Hepatocyte (in vitro differentiated cells): Measurements from ENCODE around the gene GUSB. TPM values are rescaled to one million over a fixed set of nuclear protein-coding genes. Genes with fewer than 3 reads are reported as not detected.

ENCODE experiments used
- DNase-seq: peaks from one replicate; pipeline ENCODE4 v3.0.0-alpha.2; 2016; ENCODE audit warnings: low spot score
- H2AFZ ChIP-seq: fragments of 200-600 bp; sonication (generic); 2 replicates; pipeline ENCODE4 v1.6.0; 2016; ENCODE audit warnings: antibody characterized with exemption, mild to moderate bottlenecking
- H3K27ac ChIP-seq: fragments of 200-600 bp; sonication (generic); 2 replicates; pipeline ENCODE4 v1.5.1; 2016; ENCODE audit warnings: mild to moderate bottlenecking
- H3K27me3 ChIP-seq: fragments of 200-600 bp; sonication (generic); 2 replicates; pipeline ENCODE4 v1.6.1; 2016
- H3K36me3 ChIP-seq: fragments of 200-600 bp; sonication (generic); replicated peaks from 2 replicates; pipeline ENCODE4 v1.5.1; 2016; ENCODE audit warnings: low read depth; ENCODE audit not compliant: insufficient read depth
- H3K4me1 ChIP-seq: fragments of 200-600 bp; sonication (generic); 2 replicates; pipeline ENCODE4 v1.5.1; 2016; ENCODE audit warnings: mild to moderate bottlenecking, moderate library complexity; ENCODE audit not compliant: insufficient read depth
- H3K4me2 ChIP-seq: fragments of 200-600 bp; sonication (generic); 2 replicates; pipeline ENCODE4 v1.6.0; 2016
- H3K4me3 ChIP-seq: fragments of 200-600 bp; sonication (generic); 2 replicates; pipeline ENCODE4 v1.5.1; 2016; ENCODE audit warnings: mild to moderate bottlenecking
- H3K79me2 ChIP-seq: fragments of 200-600 bp; sonication (generic); 2 replicates; pipeline ENCODE4 v1.6.0; 2017; ENCODE audit warnings: mild to moderate bottlenecking
- H3K9me2 ChIP-seq: fragments of 200-600 bp; sonication (generic); replicated peaks from 2 replicates; pipeline ENCODE4 v1.6.0; 2017; ENCODE audit warnings: mild to moderate bottlenecking; ENCODE audit not compliant: insufficient read depth
- H3K9me3 ChIP-seq: fragments of 200-600 bp; sonication (generic); 2 replicates; pipeline ENCODE4 v1.5.1; 2016; ENCODE audit warnings: low read depth, mild to moderate bottlenecking
- H4K20me1 ChIP-seq: fragments of 200-600 bp; sonication (generic); 2 replicates; pipeline ENCODE4 v1.6.0; 2016; ENCODE audit warnings: mild to moderate bottlenecking; ENCODE audit not compliant: insufficient read depth, poor library complexity, severe bottlenecking
- EZH2 ChIP-seq: fragments of 200-600 bp; sonication (generic); IDR thresholded peaks from 2 replicates; pipeline ENCODE4 v1.6.1; 2016; ENCODE audit warnings: antibody characterized with exemption, mild to moderate bottlenecking, borderline replicate concordance
- EZH2phosphoT487 ChIP-seq: fragments of 200-600 bp; sonication (generic); IDR thresholded peaks from one replicate; pipeline ENCODE4 v1.6.1; 2018; ENCODE audit warnings: antibody characterized with exemption, mild to moderate bottlenecking, low read depth, moderate library complexity; ENCODE audit not compliant: unreplicated experiment, severe bottlenecking
- WGBS: methylation state at CpG from one replicate; pipeline ENCODE4 v1.1.6; 2016; ENCODE audit warnings: low lambda C conversion rate; ENCODE audit errors: missing lambda C conversion rate; 5-methylcytosine and 5-hydroxymethylcytosine counted together
- polyA plus RNA-seq: library from polyadenylated mRNA; unstranded; fragments of >200 nt; fragmentation: Nextera tagmentation; extraction: Ambion mirVana; gene quantifications from 2 replicates; pipeline ENCODE4 v1.2.1, GENCODE V29; 2016
- total RNA-seq: library from RNA; depleted of rRNA; stranded (reverse); fragments of >200 nt; gene quantifications from 2 replicates; pipeline ENCODE4 v1.2.3, GENCODE V29; 2014
- TF ChIP-seq, protein P1 (sequence below): fragments of 200-600 bp; sonication (generic); IDR thresholded peaks from 2 replicates; pipeline ENCODE4 v1.5.1; 2016; ENCODE audit warnings: antibody characterized with exemption, mild to moderate bottlenecking; ENCODE audit not compliant: poor library complexity

Gene GUSB
- total and polyA plus RNA-seq, 2 experiments from 2014 or later, result 53.7 to 120 TPM

DNA sequence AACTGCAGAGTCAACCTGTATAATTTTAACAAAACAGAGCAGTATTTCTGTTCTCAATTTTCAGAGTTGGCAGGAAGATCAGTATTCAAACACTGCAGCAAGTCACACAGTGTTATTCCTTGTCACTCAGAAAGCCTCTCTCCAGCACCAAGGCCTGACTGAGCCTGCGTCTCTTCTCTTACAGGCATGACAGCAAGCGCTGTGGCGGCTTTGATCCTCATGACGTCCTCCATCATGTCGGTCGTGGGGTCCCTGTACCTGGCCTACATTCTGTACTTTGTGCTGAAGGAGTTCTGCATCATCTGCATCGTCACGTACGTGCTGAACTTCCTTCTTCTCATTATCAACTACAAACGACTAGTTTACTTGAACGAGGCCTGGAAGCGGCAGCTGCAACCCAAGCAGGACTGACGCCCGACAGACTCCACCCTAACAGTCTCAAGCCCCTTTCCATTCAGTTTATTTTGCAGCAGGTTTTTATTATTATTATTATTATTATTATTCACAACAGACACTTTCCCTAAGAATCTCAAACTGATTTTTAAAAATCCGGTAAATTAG lies 28.0 kb downstream of the GUSB start:
- Histone ChIP-seq H2AFZ (no peak overlapping the region), H3K9me3 (no peaks in the 10 kb centered on the region), H3K4me2 (no peak overlapping the region), H3K36me3 (no peaks in the 10 kb centered on the region), H4K20me1 (no peaks in the 10 kb centered on the region), H3K4me1 (no peaks in the 10 kb centered on the region), H3K27ac (no peak overlapping the region), H3K79me2 (no peaks in the 10 kb centered on the region), H3K9me2 (no peaks in the 10 kb centered on the region), H3K27me3 (no peaks in the 10 kb centered on the region), H3K4me3 (no peak overlapping the region)
- TF ChIP-seq, protein P1, sequence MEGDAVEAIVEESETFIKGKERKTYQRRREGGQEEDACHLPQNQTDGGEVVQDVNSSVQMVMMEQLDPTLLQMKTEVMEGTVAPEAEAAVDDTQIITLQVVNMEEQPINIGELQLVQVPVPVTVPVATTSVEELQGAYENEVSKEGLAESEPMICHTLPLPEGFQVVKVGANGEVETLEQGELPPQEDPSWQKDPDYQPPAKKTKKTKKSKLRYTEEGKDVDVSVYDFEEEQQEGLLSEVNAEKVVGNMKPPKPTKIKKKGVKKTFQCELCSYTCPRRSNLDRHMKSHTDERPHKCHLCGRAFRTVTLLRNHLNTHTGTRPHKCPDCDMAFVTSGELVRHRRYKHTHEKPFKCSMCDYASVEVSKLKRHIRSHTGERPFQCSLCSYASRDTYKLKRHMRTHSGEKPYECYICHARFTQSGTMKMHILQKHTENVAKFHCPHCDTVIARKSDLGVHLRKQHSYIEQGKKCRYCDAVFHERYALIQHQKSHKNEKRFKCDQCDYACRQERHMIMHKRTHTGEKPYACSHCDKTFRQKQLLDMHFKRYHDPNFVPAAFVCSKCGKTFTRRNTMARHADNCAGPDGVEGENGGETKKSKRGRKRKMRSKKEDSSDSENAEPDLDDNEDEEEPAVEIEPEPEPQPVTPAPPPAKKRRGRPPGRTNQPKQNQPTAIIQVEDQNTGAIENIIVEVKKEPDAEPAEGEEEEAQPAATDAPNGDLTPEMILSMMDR, result no peak
- no peak for TF ChIP-seq EZH2phosphoT487
- no peak for TF ChIP-seq EZH2
- no peak for DNase-seq
- WGBS, result 93% methylated on average over 15 of the region's 15 CpGs

DNA sequence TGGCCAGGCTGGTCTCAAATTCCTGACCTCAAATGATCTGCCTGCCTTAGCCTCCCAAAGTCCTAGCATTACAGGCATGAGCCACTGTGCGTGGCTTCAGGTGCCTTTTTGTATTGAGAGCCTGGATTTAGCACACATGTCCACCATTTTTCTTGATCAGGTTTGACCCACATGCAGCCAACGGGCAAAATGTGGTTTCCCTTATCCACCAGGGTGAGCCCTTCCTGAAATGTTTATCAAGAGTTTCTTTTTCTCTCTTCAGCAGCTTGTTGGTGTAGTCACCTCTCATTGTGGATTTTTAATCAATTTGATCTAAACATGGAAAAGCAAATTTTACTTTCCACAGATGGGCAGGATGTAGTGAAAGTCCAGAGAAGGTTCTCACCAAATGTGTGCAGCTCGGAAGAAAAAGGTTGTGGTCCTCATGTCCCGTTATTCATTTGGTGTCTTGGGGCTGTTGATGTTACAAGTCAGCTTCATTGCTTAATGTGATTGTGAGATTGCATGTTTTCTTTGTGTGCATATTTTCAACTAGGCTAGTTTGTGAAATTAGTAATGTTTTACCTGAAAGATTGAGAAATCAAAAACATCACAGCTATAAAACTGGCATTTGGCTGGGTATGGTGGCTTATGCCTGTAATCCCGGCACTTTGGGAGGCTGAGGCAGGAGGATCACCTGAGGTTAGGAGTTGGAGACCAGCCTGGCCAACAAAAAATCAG lies 28.9 kb downstream of the GUSB start:
- Histone ChIP-seq H2AFZ (no peak overlapping the region), H3K36me3 (no peaks in the 10 kb centered on the region), H3K9me2 (no peaks in the 10 kb centered on the region), H3K79me2 (no peaks in the 10 kb centered on the region), H3K27me3 (no peaks in the 10 kb centered on the region), H4K20me1 (no peaks in the 10 kb centered on the region), H3K27ac (no peak overlapping the region), H3K9me3 (no peaks in the 10 kb centered on the region), H3K4me3 (no peak overlapping the region), H3K4me1 (no peaks in the 10 kb centered on the region), H3K4me2 (no peak overlapping the region)
- 95% methylated on average over 5 of the region's 5 CpGs for WGBS
- TF ChIP-seq, protein P1, result no peak
- TF ChIP-seq EZH2phosphoT487 (no peak), EZH2 (no peak)
- no peak for DNase-seq

DNA sequence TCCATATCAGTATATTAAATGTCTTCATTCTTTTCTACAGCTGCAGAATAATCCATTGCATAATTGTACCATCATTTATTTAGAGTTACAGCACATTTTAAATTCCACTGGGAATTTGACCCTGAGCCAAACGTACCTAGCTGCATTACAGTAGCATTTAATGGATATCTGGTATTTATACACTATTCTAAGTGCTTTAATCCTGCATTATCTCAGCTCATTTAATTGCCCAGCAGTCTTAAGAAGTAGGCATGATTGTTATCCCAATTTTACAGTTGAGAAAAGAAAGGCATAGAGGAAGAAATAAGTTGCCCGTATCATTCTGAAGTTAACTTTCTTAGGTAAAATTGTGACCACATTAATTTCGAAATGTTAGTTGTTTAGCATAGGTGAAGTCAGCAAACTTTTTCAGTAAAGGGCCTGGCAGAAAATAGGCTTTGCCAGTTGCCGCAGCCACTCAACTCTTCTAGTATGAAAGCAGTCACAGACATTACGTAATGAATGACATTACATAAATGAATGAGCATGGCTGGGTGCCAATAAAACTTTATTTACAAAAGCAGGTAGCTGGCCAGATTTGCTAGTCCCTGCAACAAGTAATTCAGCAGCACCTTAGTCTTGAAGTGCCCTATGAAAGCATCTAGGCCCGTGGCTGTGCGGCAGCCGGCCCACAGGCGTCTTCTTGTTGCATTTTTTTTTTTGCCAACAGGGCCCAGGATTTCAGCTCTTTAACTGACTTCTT lies 30.0 kb downstream of the GUSB start:
- H3K4me1 ChIP-seq, result no peaks in the 10 kb centered on the region
- no peak for TF ChIP-seq EZH2phosphoT487
- TF ChIP-seq EZH2, result no peak
- TF ChIP-seq, protein P1, result no peak
- no peak overlapping the region for H2AFZ ChIP-seq
- no peaks in the 10 kb centered on the region for H3K79me2 ChIP-seq
- H3K9me2 ChIP-seq, result no peaks in the 10 kb centered on the region
- 89% methylated on average over 9 of the region's 9 CpGs for WGBS
- H3K36me3 ChIP-seq, result no peaks in the 10 kb centered on the region
- H3K27ac ChIP-seq, result no peak overlapping the region
- DNase-seq, result no peak
- H3K9me3 ChIP-seq, result no peaks in the 10 kb centered on the region
- H3K4me2 ChIP-seq, result no peak overlapping the region
- no peak overlapping the region for H3K4me3 ChIP-seq
- no peaks in the 10 kb centered on the region for H3K27me3 ChIP-seq
- H4K20me1 ChIP-seq, result no peaks in the 10 kb centered on the region
